Measurements from ENCODE around the gene BSPRY. TPM values are rescaled to one million over a fixed set of nuclear protein-coding genes. Genes with fewer than 3 reads are reported as not detected.

Gene BSPRY
- 1.5 and 2.3 TPM in 2 replicates for total RNA-seq (2014; rRNA removed; shearing (Covaris generic))

DNA sequence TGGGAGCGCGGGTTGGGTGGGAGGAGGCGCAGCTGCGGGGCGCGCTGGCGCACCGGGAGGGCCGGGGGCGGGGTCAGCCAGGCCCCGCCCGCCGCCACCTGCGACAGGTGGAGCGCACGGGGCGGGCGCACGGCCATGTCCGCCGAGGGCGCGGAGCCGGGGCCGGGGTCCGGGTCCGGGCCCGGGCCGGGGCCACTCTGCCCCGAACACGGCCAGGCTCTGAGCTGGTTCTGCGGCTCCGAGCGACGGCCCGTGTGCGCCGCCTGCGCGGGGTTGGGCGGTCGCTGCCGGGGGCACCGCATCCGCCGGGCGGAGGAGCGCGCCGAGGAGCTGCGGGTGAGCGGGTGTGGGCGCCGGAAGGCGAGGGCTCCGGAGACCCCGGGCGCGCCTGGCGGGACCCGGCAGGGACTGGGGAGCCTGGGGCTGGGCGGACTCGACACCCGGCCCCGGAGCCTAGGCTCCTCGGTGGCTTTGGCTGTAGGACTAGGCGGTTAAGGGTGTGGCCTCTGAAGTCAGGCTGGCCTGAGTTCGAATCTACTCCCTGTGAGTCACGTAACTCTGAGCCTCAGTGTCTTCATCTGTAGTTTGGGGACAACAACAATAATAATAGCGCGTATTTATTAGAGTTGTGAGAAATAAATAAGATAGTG lies at the start of gene BSPRY:
Gene BSPRY, plus strand, starts transcription at position 97 of the 650 bp plus-strand sequence. Its CDS starts 39 bp downstream, at position 136.
- DNase-seq, result peak; percentile 95
- Histone ChIP-seq H3K27me3 (ENCODE audit: control insufficient read depth, insufficient read depth, low read length) (peaks cover 36% of the 10 kb centered on the region), H3K4me3 (ENCODE audit: insufficient read depth, low read depth, low read length) (peak within 1 kb of the TSS; percentile 66), H3K36me3 (replicated peaks; ENCODE audit: control insufficient read depth, insufficient read depth, low read length) (no peaks in the 10 kb centered on the region)

DNA sequence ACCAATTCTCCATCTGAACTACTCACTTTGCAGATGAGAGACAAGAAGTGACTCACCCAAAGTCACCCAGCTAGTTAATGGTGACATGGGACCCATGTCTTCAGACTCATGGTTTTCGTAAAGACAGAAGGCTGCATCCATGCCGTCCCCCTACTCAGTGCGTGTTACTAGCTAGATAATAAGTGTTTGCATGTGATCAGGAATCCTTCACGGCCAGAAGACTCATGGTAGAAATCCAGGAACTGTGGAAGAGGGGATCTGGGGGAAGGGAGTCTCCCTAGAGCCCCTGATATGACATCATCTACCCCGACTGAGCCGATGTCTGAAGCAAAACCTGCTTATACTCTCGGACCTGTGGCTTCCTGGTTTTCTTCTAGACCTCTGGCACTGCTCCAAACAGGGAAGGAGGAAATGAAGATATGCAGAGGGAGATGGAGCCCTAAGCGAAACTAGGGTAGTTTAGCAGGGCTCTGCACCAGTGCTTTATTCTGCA lies 49.5 kb upstream of the BSPRY start:
- no peaks in the 10 kb centered on the region for H3K27me3 ChIP-seq (ENCODE audit: control insufficient read depth, insufficient read depth, low read length)
- H3K36me3 ChIP-seq (replicated peaks; ENCODE audit: control insufficient read depth, insufficient read depth, low read length), result no peaks in the 10 kb centered on the region
- H3K4me3 ChIP-seq (ENCODE audit: insufficient read depth, low read depth, low read length), result no peak overlapping the region
- DNase-seq, result no peak

DNA sequence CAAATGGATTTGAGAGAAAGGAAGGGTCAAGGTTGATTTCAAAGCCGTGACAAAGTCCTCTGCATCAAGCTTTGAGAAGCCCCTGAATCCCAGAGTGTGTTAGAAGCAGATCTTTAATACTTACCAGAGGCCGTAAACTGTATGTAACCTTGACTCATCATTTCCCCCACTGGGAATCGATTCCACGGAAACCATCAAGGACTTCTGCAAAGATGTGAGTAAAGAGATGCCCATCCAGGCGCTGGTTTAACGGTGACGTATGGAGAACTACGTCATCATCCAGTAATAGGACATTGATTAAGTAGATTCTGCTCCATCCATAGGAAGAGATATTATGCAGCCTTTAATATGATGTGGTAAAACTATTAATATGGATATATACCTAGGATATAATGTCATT lies 47.8 kb upstream of the BSPRY start:
- H3K36me3 ChIP-seq (replicated peaks; ENCODE audit: control insufficient read depth, insufficient read depth, low read length), result no peaks in the 10 kb centered on the region
- no peak overlapping the region for H3K4me3 ChIP-seq (ENCODE audit: insufficient read depth, low read depth, low read length)
- no peak for DNase-seq
- H3K27me3 ChIP-seq (ENCODE audit: control insufficient read depth, insufficient read depth, low read length), result no peaks in the 10 kb centered on the region

DNA sequence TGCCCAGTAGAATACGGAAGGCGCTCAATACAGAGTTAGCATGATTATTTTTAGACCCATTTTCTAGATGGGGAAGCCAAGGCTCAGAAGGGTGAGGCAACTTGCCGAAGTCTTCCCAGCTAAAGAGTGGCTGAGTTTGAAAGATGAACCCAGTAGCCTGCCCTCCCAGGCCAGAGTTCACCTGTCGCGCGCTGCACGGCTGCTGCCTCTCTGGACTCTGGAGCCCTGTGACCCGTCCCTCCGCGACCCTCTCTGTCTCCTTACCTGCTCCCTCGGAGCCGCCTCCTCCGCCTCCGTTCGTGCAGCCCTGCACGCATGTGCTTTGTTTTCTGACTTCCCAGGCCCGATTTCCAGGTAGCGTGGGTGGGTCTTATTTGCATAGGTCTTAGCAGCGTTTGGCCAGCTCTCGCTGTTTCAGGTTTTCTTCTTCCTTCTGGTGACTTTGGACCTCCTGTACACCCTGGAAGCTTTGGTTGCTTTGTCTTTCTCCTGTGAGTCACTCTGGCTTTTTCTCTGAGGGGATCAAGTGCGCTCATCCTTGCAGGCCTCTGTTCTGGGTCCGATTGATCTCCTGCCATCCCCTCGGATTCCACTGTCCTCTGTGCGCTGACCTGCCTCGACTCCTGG lies 46.4 kb upstream of the BSPRY start, which contains the start of gene RNF183:
Gene RNF183, minus strand, starts transcription at position 585 of the 627 bp plus-strand sequence. CDS start 5,192 bp downstream, outside the sequence.
- no peak within 1 kb of the TSS for H3K4me3 ChIP-seq (ENCODE audit: insufficient read depth, low read depth, low read length)
- H3K27me3 ChIP-seq (ENCODE audit: control insufficient read depth, insufficient read depth, low read length), result no peaks in the 10 kb centered on the region
- peak; percentile 36 for DNase-seq
- no peaks in the 10 kb centered on the region for H3K36me3 ChIP-seq (replicated peaks; ENCODE audit: control insufficient read depth, insufficient read depth, low read length)

DNA sequence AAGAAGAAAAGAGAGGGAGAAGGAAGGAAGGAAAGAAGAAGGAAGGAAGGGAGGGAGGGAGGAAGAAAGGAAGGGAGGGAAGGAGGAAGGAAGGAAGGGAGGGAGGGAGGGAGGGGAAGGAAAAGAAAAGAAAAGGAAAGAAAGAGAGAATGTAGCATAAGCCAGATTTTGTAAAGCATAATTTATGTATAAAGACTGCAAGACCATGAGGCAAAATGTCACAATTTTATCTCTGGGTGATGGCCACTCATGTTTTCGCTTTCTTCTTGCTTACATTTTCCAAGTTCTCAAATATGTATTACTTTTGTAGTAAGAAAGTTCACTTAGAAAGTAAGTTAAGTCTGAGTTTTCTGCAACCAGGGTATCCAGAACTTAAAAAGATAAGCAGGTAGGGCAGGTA lies 42.8 kb upstream of the BSPRY start:
- Histone ChIP-seq H3K36me3 (replicated peaks; ENCODE audit: control insufficient read depth, insufficient read depth, low read length) (no peaks in the 10 kb centered on the region), H3K27me3 (ENCODE audit: control insufficient read depth, insufficient read depth, low read length) (no peaks in the 10 kb centered on the region), H3K4me3 (ENCODE audit: insufficient read depth, low read depth, low read length) (no peak overlapping the region)
- DNase-seq, result no peak

DNA sequence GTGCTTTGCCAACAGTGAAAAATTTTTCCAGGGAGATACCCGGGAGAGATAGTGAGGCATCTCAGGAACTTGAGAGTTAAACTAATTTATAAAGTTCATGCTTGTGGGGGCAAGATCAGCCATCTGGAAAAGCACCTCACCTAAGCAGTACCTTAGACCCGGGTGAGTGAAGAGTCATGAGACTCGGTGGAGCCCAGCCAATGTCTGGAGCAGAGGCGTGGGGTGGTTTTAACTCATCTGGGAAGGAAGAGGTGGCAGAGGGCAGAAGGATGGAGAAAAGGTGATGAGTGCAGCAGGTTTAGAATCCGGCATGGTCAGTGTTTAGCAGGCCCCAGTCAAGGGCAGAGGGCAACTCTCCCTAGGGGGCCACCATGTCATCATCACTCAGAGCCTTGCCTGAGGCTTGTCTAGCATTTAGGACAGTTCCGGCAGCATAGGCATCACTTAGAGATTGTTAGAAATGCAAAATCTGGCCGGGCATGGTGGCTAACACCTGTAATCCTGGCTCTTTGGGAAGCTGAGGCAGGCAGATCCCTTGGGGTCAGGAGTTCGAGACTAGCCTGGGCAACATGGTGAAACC lies 41.9 kb upstream of the BSPRY start:
- no peaks in the 10 kb centered on the region for H3K27me3 ChIP-seq (ENCODE audit: control insufficient read depth, insufficient read depth, low read length)
- no peaks in the 10 kb centered on the region for H3K36me3 ChIP-seq (replicated peaks; ENCODE audit: control insufficient read depth, insufficient read depth, low read length)
- no peak overlapping the region for H3K4me3 ChIP-seq (ENCODE audit: insufficient read depth, low read depth, low read length)
- DNase-seq, result no peak

DNA sequence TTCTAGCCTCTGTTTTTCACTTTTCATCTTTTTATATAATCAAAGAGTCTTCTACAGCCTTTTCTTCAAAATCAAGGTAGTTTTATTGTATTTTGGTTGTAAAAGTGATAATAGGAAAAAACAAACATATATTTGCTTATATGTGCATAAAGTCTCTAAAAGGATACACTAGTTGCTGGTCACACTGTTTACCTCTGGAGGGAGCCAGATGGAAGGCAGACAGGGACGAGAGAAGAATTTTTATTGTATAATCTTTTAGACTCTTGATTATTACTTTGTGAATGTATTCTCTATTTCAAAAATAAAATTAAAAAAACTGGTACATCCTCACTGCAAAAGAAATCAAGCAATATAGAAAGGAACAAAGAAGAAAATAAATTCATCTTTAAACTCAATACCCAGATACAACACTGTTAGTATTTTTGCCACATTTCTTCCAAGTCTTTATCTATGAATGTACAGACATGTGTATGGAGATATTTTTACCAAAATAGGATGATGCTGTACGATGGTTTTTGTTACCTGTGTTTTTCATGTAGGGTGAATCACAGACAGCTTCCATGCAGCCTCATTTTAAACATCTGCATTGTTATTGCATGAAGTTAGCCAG lies 40.0 kb upstream of the BSPRY start:
- H3K27me3 ChIP-seq (ENCODE audit: control insufficient read depth, insufficient read depth, low read length), result no peaks in the 10 kb centered on the region
- peak; percentile 49 for DNase-seq
- no peaks in the 10 kb centered on the region for H3K36me3 ChIP-seq (replicated peaks; ENCODE audit: control insufficient read depth, insufficient read depth, low read length)
- no peak overlapping the region for H3K4me3 ChIP-seq (ENCODE audit: insufficient read depth, low read depth, low read length)

DNA sequence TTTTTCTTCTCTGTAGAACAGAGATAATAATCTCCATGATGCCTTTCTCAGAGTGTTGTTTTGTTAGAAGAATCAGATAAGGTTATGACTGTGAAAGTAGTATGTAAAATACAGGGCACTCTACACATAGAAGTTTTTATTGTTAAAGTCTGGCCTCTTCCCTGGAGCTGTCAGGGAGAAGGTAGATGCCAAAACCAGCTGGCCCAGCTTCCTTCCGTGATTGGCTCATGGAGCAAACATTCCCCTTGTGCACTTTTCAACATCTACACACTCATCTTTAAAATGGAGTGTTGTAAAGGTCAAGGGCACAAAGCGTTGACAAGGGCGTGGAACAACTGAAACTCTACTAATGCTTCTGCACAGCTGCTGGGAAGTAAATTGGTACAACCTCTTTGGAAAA lies 38.8 kb upstream of the BSPRY start:
- Histone ChIP-seq H3K27me3 (ENCODE audit: control insufficient read depth, insufficient read depth, low read length) (no peaks in the 10 kb centered on the region), H3K4me3 (ENCODE audit: insufficient read depth, low read depth, low read length) (no peak overlapping the region)
- DNase-seq, result no peak

GRCh38 chr9:113311961-113312360 lies 37.4 kb upstream of the BSPRY start:
- H3K4me3 ChIP-seq (ENCODE audit: insufficient read depth, low read depth, low read length), result no peak overlapping the region
- no peaks in the 10 kb centered on the region for H3K27me3 ChIP-seq (ENCODE audit: control insufficient read depth, insufficient read depth, low read length)
- no peak for DNase-seq
- no peaks in the 10 kb centered on the region for H3K36me3 ChIP-seq (replicated peaks; ENCODE audit: control insufficient read depth, insufficient read depth, low read length)

More for the DNA sequence above, 38.8 kb upstream of the BSPRY start:
- H3K36me3 ChIP-seq (replicated peaks; ENCODE audit: control insufficient read depth, insufficient read depth, low read length), result no peaks in the 10 kb centered on the region

- no peaks in the 10 kb centered on the region for H3K27me3 ChIP-seq (ENCODE audit: control insufficient read depth, insufficient read depth, low read length)
- no peaks in the 10 kb centered on the region for H3K36me3 ChIP-seq (replicated peaks; ENCODE audit: control insufficient read depth, insufficient read depth, low read length)
- DNase-seq, result no peak
- no peak overlapping the region for H3K4me3 ChIP-seq (ENCODE audit: insufficient read depth, low read depth, low read length)
Observed at GRCh38 chr9:113313261-113313660, 36.1 kb upstream of the BSPRY start.

- no peaks in the 10 kb centered on the region for H3K27me3 ChIP-seq (ENCODE audit: control insufficient read depth, insufficient read depth, low read length)
- H3K36me3 ChIP-seq (replicated peaks; ENCODE audit: control insufficient read depth, insufficient read depth, low read length), result no peaks in the 10 kb centered on the region
- no peak overlapping the region for H3K4me3 ChIP-seq (ENCODE audit: insufficient read depth, low read depth, low read length)
- no peak for DNase-seq
Observed at GRCh38 chr9:113315231-113315630, 34.1 kb upstream of the BSPRY start.

GRCh38 chr9:113316030-113316429 lies 33.3 kb upstream of the BSPRY start:
- DNase-seq, result no peak
- Histone ChIP-seq H3K36me3 (replicated peaks; ENCODE audit: control insufficient read depth, insufficient read depth, low read length) (no peaks in the 10 kb centered on the region), H3K27me3 (ENCODE audit: control insufficient read depth, insufficient read depth, low read length) (no peaks in the 10 kb centered on the region; the same call in 1 of the 2 replicates), H3K4me3 (ENCODE audit: insufficient read depth, low read depth, low read length) (no peak overlapping the region)

GRCh38 chr9:113317777-113318176 lies 31.6 kb upstream of the BSPRY start:
- H3K36me3 ChIP-seq (replicated peaks; ENCODE audit: control insufficient read depth, insufficient read depth, low read length), result no peaks in the 10 kb centered on the region
- H3K4me3 ChIP-seq (ENCODE audit: insufficient read depth, low read depth, low read length), result no peak overlapping the region
- no peak for DNase-seq
- peaks cover 2% of the 10 kb centered on the region; the same call in 1 of the 2 replicates for H3K27me3 ChIP-seq (ENCODE audit: control insufficient read depth, insufficient read depth, low read length)

- no peaks in the 10 kb centered on the region for H3K36me3 ChIP-seq (replicated peaks; ENCODE audit: control insufficient read depth, insufficient read depth, low read length)
- DNase-seq, result no peak
- peaks cover 2% of the 10 kb centered on the region; the same call in 1 of the 2 replicates for H3K27me3 ChIP-seq (ENCODE audit: control insufficient read depth, insufficient read depth, low read length)
- H3K4me3 ChIP-seq (ENCODE audit: insufficient read depth, low read depth, low read length), result no peak overlapping the region
Observed at GRCh38 chr9:113319054-113319453, 30.3 kb upstream of the BSPRY start.
